ENCODE measurements around the gene ZNF410. TPM values are rescaled to one million over a fixed set of nuclear protein-coding genes. Genes with fewer than 3 reads are reported as not detected.
"Not testable (repeated sequence)": the region's sequence is repeated elsewhere in the genome, so short reads cannot be mapped to it uniquely, and the experiment has no call there.

Gene ZNF410
- total RNA-seq, 2 donors from 2014 or later: 47.7 to 56.5 TPM

- Histone ChIP-seq H3K36me3 (peaks cover 0 to 4% of the 10 kb centered on the region in 2 donors), H3K27ac (no peak overlapping the region), H3K4me1 (replicated peaks) (no peaks in the 10 kb centered on the region), H3K27me3 (replicated peaks; ENCODE audit: insufficient read depth) (no peaks in the 10 kb centered on the region), H3K9me3 (no peaks in the 10 kb centered on the region), H3K4me3 (no peak overlapping the region)
- TF ChIP-seq POLR2AphosphoS5 (IDR thresholded peaks at IDR 0.05) (no peak), CTCF (IDR thresholded peaks at IDR 0.05) (no peak), POLR2A (IDR thresholded peaks at IDR 0.05) (no peak)
- 76% methylated on average over 3 of the region's 3 CpGs for WGBS
- intact Hi-C loops (cut with DNase I): no loop called here
- DNase-seq (ENCODE audit: low spot score): no peak
Measured at GRCh38 chr14:73913256-73913655, 26.6 kb downstream of the ZNF410 start.

GRCh38 chr14:73916324-73916723 is 29.7 kb downstream of the ZNF410 start:
- DNase-seq (ENCODE audit: low spot score): no peak
- Histone ChIP-seq H3K4me1 (replicated peaks) (no peaks in the 10 kb centered on the region), H3K27me3 (replicated peaks; ENCODE audit: insufficient read depth) (no peaks in the 10 kb centered on the region), H3K9me3 (no peaks in the 10 kb centered on the region), H3K27ac (no peak overlapping the region), H3K4me3 (no peak overlapping the region), H3K36me3 (peaks cover 0 to 4% of the 10 kb centered on the region in 2 donors)
- no peak for TF ChIP-seq POLR2AphosphoS5 (IDR thresholded peaks at IDR 0.05)
- TF ChIP-seq CTCF (IDR thresholded peaks at IDR 0.05): no peak
- no peak for TF ChIP-seq POLR2A (IDR thresholded peaks at IDR 0.05)
- WGBS: 92% methylated on average over 6 of the region's 6 CpGs
- intact Hi-C loops (cut with DNase I): no loop called here

GRCh38 chr14:73919457-73919856 is 32.8 kb downstream of the ZNF410 start:
- H3K9me3 ChIP-seq; intact Hi-C loops (cut with DNase I); H3K27ac ChIP-seq; H3K27me3 ChIP-seq (replicated peaks; ENCODE audit: insufficient read depth); DNase-seq (ENCODE audit: low spot score); H3K4me3 ChIP-seq; H3K4me1 ChIP-seq (replicated peaks): not testable (repeated sequence)
- peaks cover 4 to 12% of the 10 kb centered on the region in 2 donors for H3K36me3 ChIP-seq
- 95% methylated on average over 2 of the region's 2 CpGs for WGBS

DNA sequence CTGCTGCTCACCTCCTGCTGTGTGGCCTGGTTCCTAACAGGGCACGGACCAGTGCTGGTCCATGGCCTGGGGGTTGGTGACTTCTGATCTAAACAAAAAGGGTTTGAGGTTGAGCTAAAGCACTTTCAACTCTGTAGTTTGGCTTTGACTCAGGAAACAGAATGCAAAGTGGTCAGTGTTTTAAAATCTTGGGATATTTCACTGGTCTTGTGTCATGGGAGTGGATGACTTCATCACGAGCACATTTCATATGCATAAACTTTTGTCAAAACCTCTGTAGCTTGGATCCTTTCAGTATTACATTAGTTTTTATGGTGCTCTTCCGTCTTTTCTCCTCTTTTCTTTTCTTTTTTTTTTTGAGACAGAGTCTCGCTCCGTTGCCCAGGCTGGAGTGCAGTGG is 37.7 kb downstream of the ZNF410 start:
- TF ChIP-seq POLR2A (IDR thresholded peaks at IDR 0.05) (no peak), POLR2AphosphoS5 (IDR thresholded peaks at IDR 0.05) (no peak), CTCF (IDR thresholded peaks at IDR 0.05) (no peak)
- WGBS: 93% methylated on average over 5 of the region's 5 CpGs
- Histone ChIP-seq H3K9me3 (no peaks in the 10 kb centered on the region), H3K4me3 (no peak overlapping the region), H3K4me1 (replicated peaks) (no peaks in the 10 kb centered on the region), H3K36me3 (peaks cover 4 to 13% of the 10 kb centered on the region in 2 donors), H3K27ac (no peak overlapping the region), H3K27me3 (replicated peaks; ENCODE audit: insufficient read depth) (no peaks in the 10 kb centered on the region)
- intact Hi-C loops (cut with DNase I): no loop called here
- DNase-seq (ENCODE audit: low spot score): no peak

- Histone ChIP-seq H3K36me3 (peaks cover 3 to 7% of the 10 kb centered on the region in 2 donors), H3K4me1 (replicated peaks) (no peaks in the 10 kb centered on the region), H3K27me3 (replicated peaks; ENCODE audit: insufficient read depth) (no peaks in the 10 kb centered on the region), H3K27ac (no peak overlapping the region), H3K9me3 (no peaks in the 10 kb centered on the region), H3K4me3 (no peak overlapping the region)
- DNase-seq (ENCODE audit: low spot score): no peak
- intact Hi-C loops (cut with DNase I): no loop called here
- no peak for TF ChIP-seq POLR2AphosphoS5 (IDR thresholded peaks at IDR 0.05)
- TF ChIP-seq POLR2A (IDR thresholded peaks at IDR 0.05): no peak
- peak in 1 of 4 experiments; percentile 29 for TF ChIP-seq CTCF (IDR thresholded peaks at IDR 0.05)
- 85% methylated on average over 2 of the region's 2 CpGs for WGBS
Measured at GRCh38 chr14:73935666-73936065, 49.0 kb downstream of the ZNF410 start.
